Fibroblast of skin of right biceps (primary cell): Measurements from ENCODE around the gene PFDN2.
"Not testable (repeated sequence)": the region's sequence is repeated elsewhere in the genome, so short reads cannot be mapped to it uniquely, and the experiment has no call there.

Experiments
- DNase-seq: peaks from one replicate; pipeline ENCODE4 v3.0.0-alpha.2; 2013

Gene PFDN2

DNA sequence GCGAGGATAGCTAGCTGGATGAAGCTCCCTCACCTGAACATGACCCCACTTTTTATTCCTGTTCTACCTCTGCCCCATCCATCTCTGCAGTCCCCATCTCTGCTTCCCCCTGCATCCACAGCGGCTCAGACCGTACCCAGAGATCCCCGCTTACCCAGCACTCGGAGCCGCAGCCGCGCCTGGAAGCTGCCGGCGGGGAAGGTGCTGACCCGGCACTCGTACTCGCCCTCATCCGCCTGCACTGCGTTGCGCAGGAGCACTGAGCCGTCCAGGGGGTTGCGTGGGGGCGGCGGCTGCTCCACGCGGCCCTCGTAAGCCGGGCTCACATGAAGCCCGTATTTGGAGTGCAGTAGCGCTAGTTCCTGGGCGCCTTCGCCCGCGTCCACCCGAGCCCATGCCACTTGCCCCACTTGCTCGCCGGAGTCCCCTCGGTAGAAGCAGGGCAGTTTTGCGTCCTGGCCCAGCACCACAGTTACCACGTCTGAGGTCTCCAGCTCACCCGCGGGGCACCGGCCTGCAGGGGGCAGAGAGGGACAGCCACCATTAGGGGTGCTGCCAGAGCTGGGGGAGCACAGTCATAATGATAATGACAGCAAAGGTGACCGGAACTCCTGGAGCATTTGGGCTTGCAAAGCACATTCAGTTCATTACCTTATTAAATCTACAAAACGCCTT is 38.3 kb downstream of the PFDN2 start:
- DNase-seq = no peak

DNA sequence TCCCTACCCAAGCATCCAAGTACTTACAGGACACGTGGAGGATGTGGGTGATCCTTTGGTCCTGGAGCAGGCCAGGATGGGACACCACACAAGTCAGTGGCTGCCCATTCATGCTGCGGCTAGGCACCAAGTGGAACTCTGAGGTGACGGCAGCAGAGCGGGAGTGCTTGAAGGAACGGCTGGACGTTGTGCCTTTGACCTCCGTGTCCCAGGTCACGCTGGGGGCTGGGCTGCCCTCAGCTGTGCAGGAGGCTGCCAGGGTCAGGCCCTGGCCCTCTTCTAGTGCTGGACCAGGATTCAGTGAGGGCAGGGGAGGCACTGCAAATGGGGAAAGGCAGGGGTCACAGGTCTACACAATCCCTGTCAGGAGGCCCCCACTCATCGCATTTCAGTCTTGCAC is 40.4 kb downstream of the PFDN2 start:
- no peak for DNase-seq

DNA sequence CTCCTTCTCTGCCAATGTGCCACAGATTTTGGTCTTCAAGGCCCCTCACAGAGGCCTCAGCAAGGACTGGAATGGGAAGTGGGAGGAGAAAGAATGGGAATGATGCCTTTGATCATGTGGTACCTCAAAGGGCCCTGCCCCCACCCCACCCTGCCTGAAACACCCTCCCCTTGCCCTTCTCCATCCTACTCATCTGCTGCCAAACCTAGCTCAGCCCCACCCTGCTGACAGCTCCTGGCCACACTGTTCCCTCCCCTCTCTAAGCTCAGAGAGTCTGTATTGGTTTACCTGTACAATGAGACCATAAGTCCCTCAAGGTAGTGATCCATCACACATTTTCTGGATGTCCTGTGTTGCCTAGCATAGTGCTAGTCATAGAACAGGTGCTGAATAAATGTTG is 41.4 kb downstream of the PFDN2 start:
- DNase-seq = no peak

DNA sequence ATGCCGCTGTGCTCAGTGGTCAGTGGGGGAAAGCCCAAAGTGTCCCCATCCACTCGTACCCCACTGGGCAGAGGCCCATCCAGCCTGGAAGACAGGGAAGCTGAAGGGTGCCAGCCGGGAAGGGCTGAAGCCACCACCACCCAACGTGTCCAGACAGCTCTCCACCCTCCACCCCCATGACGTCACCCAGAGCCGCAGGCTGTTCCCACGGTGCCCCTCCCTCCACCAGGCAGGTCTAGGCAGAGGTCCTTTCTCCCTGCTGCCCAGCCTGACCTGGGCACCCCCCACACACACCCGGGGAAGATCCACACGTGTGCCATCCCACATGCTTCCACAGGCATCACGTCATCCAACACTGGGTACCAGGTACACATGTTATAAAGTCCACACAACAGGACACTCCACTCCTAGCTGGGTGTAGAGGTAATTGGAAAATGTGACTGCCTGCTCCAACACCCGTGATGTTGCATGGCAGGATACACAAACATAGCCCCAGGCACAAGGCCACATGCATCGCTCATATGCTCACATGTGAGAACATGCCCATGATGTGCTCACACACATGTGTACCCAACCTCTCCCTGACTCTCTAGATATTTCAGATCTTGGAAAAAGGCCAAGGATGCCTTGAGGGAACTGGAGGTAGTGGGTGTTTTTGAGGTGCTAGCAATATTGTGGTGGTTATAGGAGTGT is 43.0 kb downstream of the PFDN2 start:
- DNase-seq = no peak

DNA sequence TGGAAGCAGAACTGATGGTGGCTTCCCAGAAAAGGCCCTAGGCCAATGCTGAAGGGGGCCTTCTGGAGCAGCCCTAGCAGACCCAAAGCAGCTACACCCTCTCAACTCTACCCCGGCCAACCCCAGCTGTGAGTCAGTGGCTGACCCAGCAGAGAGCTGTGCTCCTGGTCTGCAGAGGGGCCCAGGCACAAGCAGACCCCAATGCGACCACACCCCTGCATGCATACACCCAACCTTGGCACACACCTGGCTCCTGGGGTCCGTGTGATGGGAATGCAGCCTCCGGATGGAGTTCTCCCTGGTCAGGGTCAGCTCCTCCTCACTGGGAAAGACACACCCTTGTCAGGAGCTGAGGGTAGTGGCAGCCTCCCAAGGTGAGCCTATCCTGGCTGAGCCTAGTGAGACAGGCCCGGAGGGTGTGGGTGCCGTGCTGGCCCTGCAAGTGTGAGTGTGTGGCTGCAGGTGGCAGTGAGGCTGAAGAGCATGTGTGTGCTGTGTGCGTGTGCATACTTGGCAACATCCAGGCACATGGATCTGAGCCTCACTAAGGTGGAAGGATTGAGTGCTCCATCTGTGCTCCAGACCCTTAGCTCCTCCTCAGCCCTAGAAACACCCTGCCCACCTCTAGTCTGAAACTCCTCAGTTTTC is 44.2 kb downstream of the PFDN2 start:
- no peak for DNase-seq

DNA sequence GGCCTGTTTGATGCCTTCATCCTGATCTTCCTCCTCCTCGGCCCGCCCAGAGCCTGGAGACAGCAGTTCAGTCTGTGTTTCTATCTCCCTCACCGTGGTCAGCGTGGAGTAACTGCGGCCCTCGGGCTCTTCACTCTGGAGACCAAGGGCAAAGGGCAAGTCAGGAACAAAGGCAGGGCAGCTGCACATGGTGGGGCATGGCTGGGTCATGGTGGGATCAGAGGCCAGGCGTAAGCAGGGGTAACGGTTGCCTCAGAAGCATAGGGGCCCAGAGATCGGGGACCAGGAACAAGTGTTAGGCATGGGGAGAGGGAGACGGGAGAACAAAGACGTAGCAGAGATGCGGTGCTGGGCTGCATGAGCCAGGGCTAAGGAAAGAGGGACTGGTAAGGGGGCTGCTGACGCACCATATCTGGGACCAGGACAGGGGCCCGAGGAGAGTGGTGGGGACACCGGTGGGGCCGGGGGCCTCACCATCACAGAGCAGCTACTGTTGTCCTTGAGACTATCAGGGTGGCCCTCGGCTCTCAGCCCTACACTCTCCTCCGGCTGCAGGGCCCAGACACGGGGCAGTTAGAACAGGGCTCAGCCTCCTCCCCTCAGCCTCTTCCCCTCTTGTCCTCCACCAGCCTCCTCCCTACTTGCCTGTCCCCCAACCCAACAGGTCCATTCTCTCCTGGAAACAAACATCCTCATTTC is 44.9 kb downstream of the PFDN2 start:
- no peak for DNase-seq

DNA sequence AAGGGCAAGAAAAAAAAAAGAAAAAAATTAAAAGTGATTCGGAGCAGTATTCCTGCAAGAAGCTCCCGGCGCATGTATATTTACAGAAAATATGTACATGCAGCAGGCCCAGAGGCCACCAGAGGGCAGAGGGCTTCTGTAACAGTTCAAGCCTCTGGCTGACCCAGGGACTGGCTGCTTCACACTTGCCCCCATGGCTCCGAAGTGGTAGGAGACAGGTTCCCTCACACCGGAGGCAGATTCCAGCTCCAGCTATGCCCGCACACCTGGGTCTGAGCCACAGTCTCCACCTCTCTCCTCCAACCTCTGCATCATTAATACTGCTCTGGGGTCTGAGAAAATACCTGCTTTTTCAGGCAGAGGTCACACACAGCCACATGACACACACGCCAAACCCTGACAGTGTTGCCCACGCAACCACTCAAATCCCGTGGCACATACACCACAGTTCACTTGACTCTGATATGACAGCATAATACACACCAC is 45.9 kb downstream of the PFDN2 start:
- DNase-seq = peak; percentile 52

DNA sequence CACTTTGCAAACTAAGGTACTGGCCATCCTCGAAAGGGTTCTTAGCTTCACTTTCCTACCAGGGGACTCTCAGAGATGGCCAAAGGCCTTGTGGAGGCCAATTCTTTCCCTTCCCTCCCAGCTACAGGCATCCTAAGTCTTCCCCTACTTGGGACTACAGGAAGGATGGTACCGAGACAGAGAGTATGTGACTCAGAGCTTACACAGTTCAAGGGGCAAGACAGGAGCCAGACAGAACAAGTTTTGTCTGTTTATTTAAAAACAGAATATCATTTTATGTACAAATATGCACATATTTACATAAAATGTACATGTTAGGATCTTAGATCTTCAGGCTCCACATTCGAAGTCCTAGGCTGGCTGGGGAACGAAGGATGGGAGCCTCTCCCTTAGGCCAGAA is 47.1 kb downstream of the PFDN2 start:
- no peak for DNase-seq

DNA sequence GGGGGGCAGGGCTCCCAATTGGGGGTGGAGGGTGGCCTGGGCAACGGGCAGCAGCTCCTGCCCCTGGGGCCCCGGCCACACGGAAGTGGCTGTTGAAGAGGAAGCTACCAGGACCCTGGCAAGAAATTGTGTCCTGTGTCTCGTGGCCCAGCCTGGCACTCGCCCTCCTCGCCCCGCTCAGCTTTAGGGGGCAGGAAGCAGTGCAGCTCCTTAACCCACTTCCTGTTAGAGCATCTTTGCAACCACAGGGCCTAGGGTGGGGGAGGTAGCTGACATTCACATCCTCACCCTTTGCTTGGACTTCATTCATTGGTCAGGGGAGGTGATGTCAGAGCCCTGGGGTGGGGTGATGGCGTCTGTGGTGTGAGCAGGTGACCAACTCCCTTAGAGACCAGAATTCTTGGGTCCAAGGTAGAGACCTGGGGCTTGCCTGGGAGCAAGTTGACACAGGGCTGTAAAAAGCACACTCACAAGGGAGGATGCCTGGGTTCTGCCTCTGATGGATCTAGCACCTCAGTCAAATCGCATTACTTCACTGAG is 48.0 kb downstream of the PFDN2 start, which contains the start of gene ARHGAP30:
ARHGAP30 (minus strand) TSS at position 161 of the 540 bp plus-strand sequence. CDS start 267 bp downstream, outside the sequence.
- DNase-seq = peak; percentile 20

DNA sequence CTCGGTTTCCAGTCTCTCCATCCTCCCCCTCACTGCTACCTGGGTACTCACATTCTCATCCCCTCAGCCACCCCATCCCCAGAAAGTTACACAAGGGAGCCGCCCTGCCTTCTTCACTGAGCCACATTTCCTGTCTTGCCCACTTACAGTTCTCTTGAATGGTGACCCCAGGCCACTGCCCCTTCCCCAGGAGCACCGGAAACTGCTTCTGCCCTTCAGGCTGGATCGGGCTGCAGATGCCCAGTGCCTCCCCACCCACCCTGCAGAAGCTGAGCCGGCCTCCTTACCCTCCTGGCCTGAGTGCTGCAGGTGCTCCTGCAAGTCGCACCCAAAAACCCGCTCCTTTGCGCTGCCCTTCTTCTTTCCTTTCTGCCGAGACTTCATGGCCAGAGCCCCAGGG is 48.6 kb downstream of the PFDN2 start:
- DNase-seq = no peak

DNA sequence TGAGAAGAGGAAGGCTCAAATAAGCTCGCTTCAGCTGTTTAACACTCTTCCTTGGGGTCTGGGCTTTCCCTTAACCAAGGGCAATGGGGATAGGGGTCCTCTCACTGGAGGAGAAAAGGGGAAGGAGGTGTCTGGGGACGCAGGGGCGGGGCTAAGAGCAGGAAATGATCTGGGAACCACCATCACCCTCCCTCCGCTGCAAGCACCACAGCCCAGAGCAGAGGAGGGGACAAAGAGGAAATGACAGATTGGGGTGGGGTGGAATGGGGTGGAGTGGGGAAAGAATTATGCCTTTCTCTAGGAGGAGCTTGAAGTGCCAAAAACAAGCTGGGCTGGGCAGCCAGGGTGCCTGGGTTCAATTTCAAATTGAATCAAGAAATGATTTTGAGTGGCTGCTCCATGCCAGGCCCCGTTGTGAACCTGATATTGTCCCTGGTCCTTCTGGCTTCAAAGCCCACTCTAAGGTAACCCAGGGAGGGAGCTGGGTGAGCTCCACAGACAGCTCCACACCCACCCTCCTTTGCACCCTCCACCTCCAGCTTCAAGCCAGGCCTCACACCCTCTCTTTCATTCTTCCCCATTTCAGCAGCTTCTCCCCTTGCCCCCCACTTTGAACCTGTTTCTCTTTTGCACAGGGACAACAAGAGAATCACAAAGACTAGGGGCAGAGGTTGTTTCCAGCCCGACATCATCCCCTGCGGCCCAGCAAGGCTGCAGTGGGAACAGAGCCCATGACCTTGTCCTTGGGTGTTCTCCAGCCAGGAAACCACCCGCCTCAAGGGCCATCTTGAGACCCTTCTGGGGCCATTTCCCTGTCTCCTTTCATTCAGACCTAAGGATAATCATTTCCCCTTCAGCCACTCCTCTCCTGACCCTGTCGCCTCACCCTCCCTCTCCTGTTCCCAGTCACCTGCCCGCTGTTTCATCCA is 49.3 kb downstream of the PFDN2 start:
- DNase-seq = peak; percentile 17

DNA sequence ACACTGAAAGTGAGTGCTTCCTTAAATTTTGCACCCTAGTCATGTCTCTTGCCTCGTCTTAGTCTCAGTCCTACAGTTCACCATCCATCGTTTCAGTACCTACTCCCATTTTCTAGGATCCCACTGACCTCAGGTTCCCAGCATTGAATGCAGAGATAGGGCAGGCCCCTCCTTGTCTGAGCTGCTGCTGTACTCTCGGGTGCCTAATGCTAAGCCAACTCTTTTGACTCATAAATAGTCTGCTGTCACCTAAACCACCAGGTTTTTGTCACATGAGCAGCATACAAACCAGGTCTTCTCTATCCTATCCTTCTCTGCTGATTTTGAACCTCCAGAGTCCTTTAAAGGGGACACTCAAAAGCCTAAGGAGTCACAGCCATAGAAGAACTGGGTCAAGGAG is 51.1 kb downstream of the PFDN2 start:
- DNase-seq = no peak

DNA sequence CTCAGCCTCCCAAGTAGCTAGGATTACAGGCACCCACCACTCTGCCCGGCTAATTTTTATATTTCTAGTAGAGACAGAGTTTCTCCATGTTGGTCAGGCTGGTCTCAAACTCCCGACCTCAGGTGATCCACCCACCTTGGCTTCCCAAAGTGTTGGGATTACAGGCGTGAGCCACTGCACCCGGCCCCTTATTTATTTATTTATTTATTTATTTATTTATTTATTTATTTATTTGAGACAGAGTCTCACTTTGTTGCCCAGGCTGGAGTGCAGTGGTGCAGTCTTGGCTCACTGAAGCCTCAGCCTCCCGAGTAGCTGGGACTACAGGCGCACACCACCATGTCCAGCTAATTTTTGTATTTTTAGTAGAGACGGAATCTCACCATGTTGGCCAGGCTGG is 52.2 kb downstream of the PFDN2 start:
- not testable (repeated sequence) for DNase-seq

DNA sequence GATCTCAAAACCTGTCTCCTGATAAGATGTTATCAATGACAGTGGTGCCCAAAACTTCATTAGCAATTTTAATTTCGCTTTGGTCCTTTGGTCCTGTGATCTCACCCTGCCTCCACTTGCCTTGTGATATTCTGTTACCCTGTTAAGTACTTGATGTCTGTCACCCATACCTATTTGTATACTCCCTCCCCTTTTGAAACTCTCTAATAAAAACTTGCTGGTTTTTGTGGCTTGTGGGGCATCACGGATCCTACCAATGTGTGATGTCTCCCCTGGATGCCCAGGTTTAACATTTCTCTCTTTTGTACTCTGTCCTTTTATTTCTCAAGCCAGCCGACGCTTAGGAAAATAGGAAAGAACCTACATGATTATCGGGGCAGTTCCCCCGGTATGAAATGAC is 53.9 kb downstream of the PFDN2 start:
- not testable (repeated sequence) for DNase-seq

DNA sequence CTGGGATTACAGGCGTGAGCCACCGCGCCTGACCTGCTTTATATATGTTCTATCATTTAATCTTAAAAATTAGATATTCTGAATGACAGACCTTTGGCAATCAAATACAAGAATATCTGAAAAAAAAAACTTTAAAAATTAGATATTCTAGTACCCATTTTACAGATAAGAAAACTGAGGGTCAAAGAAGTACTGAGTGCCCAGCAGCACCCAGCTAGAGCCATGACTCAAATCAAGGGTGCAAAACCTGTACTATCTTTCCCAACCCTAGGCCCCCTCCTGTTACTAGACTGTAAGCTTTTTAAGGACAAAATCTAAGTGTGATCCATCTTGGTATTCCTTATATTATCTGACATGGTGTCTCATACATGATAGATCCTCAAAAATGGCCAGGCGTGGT is 56.4 kb downstream of the PFDN2 start:
- no peak for DNase-seq

DNA sequence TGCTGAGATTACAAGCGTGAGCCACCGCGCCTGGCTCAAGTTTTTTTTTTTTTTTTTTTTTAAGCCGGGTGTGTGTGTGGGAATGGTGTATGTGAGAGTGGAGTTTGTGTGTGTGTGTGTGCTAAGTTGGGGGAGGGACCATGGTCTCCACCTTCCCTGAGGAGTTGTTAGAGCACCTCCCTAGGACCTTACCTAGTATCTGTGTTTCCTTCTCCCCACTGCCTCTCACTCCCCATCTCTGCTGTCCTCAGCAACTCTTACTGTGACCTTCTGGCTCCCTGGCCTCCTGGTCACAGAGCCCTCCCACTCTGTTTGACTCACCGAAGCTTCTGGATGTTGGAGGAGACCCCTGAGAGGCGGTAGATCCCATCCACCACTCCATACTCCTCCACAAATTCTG is 58.5 kb downstream of the PFDN2 start:
- no peak for DNase-seq

DNA sequence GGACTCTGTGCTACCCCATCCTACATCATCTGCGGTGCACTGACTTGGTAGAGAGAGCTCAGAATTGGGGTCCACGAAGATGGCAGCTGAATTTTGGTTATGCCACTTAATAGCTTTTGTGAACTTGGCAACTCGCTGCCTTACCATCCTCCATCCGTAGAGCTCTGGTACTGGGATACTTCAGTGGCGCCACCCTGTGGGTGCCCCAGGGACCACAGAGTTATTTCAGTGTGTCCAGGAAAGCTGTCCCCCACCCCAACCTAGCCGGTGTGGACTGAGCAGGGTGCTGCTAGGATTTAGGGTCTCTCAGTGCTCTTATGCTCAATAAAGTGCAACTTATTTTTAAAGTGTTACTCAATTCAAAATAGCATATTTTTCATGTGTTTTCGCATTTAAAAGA is 63.0 kb downstream of the PFDN2 start:
- DNase-seq = no peak

DNA sequence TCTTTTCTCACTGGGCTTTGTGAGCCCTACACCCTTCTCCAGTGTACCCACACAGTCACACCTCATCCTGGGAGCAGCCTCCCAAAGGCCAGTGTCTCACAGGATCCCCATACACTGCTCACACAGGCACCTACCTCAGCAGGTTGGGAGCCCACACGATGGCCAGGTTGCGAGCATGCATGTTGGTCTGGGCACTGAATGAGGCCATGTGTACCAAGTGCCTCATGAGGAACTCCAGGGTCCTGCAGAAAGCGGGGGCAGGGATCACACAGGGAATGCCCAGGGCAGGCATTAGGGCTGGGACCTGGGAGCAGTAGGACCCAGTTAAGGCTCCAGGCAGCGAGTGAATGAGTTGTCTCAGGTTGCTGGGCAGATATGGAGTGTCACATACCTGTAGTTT is 63.6 kb downstream of the PFDN2 start:
- DNase-seq = no peak

DNA sequence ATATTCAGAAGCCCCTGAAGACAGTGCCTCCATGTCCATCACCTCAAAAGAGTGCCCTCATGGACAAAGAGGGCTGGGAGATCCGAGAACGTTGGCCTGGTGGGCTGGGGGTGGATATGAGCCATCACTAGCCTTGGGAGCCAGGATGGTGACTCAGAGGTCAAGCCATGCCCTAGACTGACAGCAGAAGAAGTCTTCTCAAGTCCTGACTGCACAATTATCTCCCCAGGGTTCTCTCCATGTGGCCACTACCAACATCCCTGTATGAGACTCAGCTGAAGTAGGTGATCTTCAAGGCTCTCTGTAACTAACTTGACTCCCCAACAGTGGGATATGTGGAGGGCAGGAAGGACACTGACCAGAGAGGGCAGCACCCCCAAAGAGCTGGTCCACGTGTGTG is 64.9 kb downstream of the PFDN2 start:
- DNase-seq = no peak

DNA sequence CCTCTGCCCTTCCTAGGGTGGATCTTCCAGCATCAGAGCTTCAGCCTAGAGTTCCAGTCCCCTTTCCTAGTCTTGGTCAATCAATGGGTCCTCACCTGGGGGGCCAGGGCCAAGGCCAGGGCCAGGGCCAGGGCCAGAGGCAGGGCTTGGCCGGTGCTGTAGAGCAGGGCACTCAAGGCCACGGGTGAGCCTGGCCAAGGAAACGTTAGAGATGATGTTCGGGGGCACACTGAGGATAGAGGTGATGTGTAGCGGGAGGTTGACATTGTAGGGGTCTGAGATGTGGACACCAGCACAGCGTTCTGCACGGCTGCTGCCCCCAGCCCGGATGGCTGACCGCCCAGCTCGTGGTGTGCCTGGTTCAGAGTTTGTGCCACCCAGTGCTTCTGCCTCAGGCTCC is 66.6 kb downstream of the PFDN2 start:
- no peak for DNase-seq
